Activated CD4-positive, alpha-beta T cell treated with anti-CD3 and anti-CD28 coated beads, Interleukin-2, Interleukin-4, amounts not matched to agents 100 ng/mL and 50 ng/mL, durations not matched to agents 16 hours and 8 hours (primary cell): ENCODE data around the gene COQ6.
"Not testable (repeated sequence)": the region's sequence is repeated elsewhere in the genome, so short reads cannot be mapped to it uniquely, and the experiment has no call there.

Experiments
- DNase-seq: peaks from one replicate; pipeline ENCODE4 v3.0.0-alpha.2; 2020; ENCODE audit warnings: low spot score

Gene COQ6

DNA sequence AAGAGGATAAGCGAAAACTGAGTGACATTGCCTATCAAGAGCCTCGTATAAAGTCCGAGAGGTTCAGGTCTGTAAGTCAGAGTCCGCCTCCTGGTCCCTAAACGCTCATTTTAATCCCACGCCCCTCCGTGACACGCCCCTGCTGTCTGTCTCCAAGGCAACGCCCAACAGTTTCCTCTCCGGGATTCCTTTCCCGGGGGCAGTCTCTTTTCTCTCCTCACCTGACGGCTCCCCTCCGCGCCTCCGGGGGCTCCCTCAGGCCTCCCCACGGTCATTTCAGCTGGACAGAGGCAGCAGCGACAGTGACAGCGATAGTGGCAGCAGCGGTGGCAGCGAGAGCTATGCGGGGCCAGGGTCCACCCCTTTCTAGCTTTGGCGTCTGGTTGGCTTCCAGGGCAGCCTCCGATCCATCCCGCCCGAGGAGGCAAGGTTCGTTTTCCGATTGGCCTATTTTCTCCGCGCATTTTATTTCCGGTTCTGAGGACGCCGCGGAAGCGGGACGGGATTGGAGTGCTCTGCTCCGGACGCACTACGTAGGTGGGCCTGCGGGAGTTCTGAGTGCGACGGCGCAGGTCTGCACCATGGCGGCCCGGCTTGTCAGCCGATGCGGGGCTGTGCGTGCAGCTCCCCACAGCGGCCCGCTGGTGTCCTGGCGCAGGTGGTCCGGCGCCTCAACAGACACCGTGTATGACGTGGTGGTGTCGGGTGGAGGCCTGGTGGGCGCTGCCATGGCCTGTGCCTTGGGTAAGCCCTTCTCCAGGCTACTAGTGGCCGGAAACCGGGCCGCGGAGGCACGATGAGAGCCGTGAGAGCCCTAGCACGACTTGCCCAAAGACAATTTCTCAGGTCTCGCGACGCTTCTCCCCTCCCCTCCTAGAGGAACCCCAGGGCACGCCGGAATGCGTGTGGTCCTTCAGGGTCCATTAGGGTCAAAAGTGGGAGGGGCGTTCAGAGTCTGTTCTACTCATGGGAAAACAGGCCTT, at the start of gene COQ6, which contains the start of gene FAM161B:
Gene COQ6 (plus strand): TSS at position 551 of the 983 bp plus-strand sequence. CDS start 31 bp downstream, at position 582.
Gene FAM161B (minus strand): TSS at position 343 of the 983 bp plus-strand sequence. CDS start 68 bp downstream, at position 275.
- peak; percentile 97 for DNase-seq

DNA sequence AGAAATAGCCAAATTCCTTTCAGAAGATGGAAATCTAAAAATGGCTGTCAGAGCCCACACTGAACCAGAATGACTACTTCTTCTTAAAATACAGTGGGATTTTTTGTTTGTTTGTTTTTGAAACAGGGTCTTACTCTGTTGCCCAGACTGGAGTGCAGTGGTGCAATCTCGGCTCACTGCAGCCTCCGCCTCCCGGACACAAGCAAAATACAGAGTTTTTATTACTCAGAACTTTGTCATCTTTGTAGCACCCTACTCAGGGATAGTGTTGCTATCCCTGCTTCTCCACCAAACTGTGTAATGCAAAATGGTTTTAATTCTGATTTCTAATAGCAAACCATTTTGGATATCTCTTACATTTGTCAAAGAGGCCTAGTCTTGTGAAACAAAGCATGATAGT, 47.1 kb upstream of the COQ6 start:
- DNase-seq: no peak

- no peak for DNase-seq
Measured at GRCh38 chr14:73909681-73910080, 40.4 kb upstream of the COQ6 start.

GRCh38 chr14:73913256-73913655, 36.8 kb upstream of the COQ6 start:
- DNase-seq: no peak

GRCh38 chr14:73916324-73916723, 33.8 kb upstream of the COQ6 start:
- no peak for DNase-seq

DNA sequence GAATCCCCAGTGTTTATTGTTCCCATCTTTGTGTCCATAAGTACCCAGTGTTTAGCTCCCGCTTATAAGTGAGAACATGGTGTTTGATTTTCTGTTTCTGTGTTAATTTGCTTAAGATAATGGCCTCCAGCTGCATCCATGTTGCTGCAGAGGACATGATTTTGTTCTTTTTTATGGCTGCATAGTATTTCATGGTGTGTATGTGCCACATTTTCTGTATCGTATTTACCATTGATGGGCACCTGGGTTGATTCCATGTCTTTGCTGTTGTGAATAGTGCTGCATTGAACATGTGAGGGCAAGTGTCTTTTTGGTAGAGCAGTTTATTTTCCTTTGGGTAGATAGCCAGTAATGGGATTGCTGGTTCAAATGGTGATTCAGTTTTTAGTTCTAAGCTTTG, 30.6 kb upstream of the COQ6 start:
- DNase-seq: not testable (repeated sequence)

- no peak for DNase-seq
Measured at GRCh38 chr14:73924337-73924736, 25.8 kb upstream of the COQ6 start.

- DNase-seq: no peak
Measured at GRCh38 chr14:73935666-73936065, 14.4 kb upstream of the COQ6 start.

DNA sequence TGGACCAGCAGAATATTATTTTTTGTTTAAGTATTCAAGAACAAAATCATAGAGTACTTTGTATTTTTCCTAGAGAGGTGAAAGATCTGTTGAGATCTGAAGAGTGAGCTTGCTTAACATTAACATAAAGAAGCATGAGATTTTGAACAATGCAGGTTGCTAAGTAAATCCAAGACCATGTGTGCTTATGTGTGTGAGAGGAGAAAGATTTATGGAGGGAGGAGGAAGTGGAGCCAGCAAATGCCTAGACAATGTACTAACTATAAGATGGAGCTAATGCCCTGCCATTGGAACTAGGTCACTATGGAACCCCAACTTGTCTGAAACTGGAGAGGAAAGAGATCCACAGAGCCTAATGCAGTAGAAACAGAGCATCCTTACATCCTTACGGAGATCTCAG, 13.6 kb upstream of the COQ6 start:
- no peak for DNase-seq

GRCh38 chr14:73937012-73937411, 13.1 kb upstream of the COQ6 start:
- no peak for DNase-seq

GRCh38 chr14:73942180-73942579, 7.9 kb upstream of the COQ6 start:
- no peak for DNase-seq

GRCh38 chr14:73943083-73943482, 7.0 kb upstream of the COQ6 start:
- DNase-seq: peak; percentile 7

DNA sequence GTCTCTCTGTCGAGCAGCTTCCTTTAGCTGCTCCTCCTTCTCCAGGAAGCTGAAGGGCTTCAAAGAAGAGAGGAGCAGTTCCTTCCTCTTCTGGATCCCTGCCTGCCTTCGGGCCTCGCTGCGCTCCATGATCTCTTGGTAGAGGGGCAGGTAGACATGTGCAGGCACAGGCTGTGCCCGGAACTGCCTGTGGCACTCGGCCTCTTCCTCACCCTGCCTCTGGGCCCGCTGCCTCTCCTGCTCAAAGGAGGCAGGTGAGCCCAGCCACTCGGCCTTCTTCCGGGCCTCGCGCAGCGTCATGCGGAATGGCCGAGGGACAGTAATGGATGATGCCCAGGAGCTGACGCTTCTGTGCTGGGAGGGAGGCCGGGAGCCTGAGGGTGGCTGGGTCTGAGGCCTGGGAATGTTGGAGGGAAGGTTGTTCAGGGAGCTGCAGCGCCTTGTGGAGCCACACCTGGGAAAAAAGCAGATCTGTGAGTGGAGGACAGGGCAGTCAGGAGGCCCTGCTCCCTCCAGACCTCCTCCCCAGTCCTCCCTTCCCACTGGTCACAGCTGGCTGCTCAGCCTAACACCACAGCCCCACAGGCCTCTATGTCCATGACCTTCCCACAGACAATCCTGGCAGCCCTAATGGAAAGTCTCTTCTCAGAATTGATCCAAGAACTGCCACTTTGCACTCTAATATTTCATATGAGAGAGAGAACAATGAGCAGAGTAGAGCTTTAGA, 5.5 kb upstream of the COQ6 start:
- no peak for DNase-seq

GRCh38 chr14:73945159-73945670, 4.9 kb upstream of the COQ6 start:
- DNase-seq: no peak

- no peak for DNase-seq
Measured at GRCh38 chr14:73953731-73954130, 3.6 kb downstream of the COQ6 start.

GRCh38 chr14:73955674-73956073, 5.6 kb downstream of the COQ6 start:
- DNase-seq: no peak

DNA sequence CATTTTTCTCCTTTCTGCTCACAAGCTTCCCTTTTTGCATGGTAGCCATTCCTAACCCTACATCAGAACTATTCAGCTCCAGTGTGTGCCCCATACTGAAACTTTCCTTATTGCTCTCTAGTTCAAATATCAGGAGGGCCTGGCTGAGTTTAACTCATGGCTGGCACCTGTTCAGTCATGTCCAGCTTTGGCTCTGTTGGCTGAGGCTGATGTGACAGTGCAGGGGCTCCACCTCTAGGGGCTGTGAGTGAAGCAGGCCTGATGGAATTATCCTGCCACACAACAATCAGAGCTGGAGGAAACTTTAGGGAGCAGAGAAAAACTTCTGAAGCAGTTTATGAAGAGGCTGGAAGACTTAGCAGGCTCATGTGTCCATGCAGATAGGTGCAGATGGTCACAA, 8.5 kb downstream of the COQ6 start:
- DNase-seq: no peak

GRCh38 chr14:73961192-73961591, 11.1 kb downstream of the COQ6 start:
- DNase-seq: no peak

DNA sequence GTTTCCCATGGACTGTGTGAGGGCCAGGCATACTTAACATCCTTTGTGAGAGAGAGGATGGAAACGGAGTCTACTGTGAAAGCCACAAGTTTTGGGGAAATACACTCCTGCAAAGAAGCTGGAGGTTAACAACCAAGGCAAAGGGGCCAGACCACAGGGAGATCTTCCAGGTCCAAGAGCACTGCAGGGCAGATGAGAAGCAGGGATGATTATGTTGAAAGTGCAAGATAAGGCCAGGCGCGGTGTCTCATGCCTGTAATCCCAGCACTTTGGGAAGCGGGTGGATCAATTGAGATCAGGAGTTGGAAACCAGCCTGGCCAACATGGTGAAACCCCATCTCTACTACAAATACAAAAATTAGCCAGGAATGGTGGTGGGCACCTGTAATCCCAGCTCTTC, 15.1 kb downstream of the COQ6 start:
- DNase-seq: no peak

- no peak for DNase-seq
Measured at GRCh38 chr14:73968885-73969284, 18.8 kb downstream of the COQ6 start.

- DNase-seq: no peak
Measured at GRCh38 chr14:73973497-73973896, 23.4 kb downstream of the COQ6 start.

GRCh38 chr14:73976125-73976524, 26.0 kb downstream of the COQ6 start:
- no peak for DNase-seq

GRCh38 chr14:73977896-73978295, 27.8 kb downstream of the COQ6 start:
- no peak for DNase-seq
